HG03135 (cell line): ENCODE results near the gene KATNAL2.

ENCODE experiments used
- ATAC-seq: cut with Tn5 transposase; IDR thresholded peaks from one replicate; pipeline ENCODE4 v1.9.1; 2021; ENCODE audit warnings: mild to moderate bottlenecking, moderate library complexity; ENCODE audit not compliant: unreplicated experiment

The KATNAL2 gene, protein sequence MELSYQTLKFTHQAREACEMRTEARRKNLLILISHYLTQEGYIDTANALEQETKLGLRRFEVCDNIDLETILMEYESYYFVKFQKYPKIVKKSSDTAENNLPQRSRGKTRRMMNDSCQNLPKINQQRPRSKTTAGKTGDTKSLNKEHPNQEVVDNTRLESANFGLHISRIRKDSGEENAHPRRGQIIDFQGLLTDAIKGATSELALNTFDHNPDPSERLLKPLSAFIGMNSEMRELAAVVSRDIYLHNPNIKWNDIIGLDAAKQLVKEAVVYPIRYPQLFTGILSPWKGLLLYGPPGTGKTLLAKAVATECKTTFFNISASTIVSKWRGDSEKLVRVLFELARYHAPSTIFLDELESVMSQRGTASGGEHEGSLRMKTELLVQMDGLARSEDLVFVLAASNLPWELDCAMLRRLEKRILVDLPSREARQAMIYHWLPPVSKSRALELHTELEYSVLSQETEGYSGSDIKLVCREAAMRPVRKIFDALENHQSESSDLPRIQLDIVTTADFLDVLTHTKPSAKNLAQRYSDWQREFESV

DNA sequence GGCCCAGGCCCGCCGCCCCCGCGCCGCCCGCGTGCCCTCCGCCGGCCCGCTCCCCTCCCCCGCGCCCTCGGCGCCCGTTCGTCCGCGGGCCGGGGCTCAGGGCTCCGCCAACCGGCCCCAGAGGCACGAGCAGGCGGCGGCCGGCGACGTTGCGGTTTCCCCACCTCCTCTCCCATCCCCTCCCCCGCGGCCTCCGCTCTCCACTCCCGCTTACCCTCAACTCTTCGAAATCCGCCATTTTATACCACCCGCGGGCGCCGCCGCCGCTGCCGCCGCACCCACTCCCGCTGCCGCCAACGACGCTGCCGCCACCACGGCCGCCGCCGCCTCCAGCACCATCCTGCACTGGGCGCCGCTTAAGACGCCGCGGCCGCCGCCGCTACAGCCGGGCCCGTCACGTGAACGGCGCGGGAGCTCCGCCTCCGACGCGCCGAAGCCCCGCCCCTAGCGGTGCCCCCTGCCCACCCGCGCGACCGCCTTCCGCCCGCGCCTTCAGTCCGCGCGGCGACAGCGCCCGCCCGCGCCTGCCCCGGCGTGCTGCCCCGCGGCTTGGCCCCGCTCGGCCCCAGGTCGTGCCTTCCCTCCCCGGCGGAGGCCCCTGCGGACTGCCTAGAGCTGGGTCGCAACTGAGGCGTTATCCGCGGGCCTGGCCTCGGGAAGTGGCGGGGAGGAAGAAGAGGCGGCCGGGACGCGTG is at the start of gene KATNAL2, which contains the start of gene PIAS2:
Gene KATNAL2, plus strand, starts transcription at position 495 of the 695 bp plus-strand sequence. CDS start 29,271 bp downstream, outside the sequence.
Gene PIAS2, minus strand, starts transcription at position 400 of the 695 bp plus-strand sequence. Its CDS starts 162 bp downstream, at position 238.
- peak; percentile 81 for ATAC-seq

DNA sequence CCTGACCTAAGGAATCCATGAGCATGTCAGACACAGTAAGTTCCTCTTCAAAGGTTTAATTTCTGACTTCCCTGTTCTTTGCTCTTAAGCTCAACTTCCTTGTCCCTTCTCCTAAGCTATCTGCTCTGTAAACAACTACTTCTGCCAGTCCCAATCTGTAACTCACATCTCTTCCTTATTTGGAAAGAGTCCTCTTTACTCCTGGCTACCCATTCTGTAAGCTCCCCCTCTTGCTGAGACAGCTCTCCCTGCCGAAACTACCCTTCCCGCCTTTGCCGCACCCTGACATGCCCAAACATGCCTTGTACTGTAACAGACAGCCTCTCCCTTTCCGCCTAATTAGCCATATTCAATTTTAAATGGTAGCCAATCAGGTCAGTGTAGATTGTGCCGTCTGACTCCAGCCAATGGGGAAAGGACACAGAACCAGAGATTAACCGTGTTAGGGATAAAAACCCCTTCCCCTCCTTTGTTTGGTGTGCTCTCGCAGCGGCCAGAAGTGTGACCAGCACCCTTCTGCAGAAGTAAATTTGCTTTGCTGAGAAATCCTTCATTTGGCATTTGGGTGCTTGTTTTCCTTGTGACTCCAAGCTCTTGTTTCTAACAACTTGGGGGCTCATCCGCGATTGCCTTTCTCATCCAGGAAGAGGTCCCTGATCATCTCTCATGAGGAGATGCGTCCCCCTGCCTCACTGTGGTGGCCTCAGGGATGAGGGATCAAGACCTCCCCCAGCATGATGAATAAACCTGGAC is 49.1 kb upstream of the KATNAL2 start:
- no peak for ATAC-seq

DNA sequence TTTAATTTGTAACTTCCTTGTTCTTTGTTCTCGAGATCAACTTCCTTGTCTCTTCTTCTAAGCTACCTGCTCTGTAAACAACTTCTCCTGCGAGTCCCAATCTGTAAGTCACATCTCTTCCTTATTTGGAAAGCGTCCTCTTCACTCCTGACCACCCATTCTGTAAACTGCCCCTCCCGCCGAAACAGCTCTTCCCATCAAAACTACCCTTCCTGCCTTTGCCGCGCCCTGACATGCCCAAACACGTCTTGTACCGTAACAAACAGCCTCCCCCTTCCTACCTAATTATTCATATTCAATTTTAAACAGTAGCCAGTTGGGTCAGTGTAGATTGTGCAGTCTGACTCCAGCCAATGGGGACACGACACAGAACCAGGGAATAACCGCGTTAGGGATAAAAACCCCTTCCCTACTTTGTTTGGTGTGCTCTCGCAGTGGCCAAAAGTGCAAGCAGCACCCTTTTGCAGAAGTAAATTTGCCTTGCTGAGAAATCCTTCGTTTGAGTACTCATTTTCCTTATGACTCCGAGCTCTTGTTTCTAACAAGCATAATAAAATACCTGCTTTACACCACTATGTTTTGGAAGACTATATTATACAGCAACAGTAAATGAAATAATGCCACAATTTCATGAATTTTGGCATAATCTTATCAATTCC is 39.9 kb upstream of the KATNAL2 start:
- ATAC-seq, result no peak

DNA sequence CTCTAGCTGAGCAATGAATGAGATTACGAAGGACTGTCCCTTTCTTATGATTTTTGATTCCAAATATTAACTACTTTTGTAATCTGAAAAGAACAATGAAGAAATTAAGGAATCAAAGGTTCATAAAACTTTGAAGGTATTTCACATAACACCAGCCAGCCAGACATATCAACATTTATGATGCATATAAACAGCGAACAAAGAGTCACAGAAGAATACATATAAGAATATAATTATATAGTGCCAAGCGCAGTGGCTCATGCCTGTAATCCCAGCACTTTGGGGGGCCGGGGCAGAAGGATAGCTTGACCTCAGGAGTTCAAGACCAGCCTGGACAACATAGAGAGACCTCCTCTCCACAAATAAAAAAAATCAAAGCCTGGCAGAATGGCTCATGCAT is 34.2 kb upstream of the KATNAL2 start:
- ATAC-seq, result no peak

DNA sequence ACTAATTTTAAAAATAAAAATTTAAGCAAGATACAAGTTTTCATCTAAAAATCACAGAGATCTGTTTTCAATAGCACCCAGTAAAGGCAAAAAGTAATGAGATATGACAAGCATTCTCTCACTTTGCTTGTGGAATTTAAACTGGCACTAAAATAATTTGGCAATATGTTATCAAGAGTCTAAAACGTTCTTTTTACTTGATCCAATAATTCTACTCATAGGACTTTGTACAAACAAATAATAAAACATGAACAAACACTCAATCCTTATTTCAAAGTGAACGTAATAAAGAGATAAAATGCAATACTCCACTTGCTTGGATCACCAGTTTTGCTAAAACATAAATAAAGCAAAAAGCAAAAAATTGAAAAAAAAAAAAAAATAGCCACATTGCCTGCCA is 30.5 kb upstream of the KATNAL2 start:
- ATAC-seq, result no peak

DNA sequence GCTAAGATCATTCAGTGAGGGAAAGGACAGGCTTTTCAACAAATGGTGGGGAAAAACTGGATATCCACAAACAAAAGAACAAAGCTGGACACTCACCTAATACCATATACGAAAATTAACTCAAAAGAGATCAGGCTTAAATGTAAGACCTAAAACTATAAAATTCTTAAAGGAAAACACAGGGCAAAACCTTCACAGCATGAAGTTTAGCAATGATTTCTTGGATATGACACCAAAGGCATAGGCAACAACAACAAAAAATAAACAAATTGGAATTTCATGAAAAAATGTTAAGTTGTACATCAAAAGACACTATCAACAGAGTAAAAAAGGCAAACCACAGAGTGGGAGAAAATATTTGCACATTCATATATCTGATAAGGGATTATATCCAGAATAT is 28.4 kb upstream of the KATNAL2 start:
- ATAC-seq, result no peak

DNA sequence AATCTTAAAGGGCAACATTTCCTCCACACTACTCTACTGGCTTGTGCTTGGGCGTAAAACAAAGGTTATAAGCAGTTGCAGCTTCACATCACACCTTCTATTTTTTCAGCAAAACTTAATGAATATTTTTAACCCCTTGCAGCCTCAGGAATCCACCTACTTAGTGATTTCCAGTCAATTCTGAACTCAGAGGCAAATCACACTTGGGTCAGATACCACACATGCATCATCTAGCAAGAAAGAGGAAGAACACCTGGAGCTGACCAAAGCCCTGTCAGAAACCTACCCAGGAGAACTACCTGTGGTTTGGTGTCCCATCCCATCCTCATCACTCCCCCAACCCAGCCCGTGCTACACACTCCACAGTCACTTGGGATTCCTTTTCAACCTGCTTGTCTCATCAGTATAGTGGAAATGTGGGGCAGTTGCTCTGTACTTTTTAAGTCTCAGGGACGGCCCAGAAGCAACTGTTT is 25.6 kb upstream of the KATNAL2 start:
- ATAC-seq, result peak; percentile 84

DNA sequence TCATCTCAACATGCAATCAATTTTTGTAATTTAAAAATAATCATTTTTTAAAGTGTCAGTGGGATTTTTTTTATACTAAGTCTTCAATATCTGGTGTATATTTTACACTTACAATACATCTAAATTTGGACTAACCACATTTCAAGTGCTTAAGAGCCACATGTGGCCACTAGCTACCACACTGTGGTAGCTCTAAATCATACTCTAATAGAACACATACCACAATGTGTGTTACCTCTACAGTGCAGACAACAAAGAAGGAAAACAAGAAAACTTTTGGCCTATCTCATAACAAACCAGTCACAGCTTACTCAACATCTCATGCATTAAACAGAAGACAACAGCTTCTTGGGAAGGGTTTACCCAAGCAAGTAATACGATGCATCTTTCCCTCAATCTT is 24.6 kb upstream of the KATNAL2 start:
- no peak for ATAC-seq

DNA sequence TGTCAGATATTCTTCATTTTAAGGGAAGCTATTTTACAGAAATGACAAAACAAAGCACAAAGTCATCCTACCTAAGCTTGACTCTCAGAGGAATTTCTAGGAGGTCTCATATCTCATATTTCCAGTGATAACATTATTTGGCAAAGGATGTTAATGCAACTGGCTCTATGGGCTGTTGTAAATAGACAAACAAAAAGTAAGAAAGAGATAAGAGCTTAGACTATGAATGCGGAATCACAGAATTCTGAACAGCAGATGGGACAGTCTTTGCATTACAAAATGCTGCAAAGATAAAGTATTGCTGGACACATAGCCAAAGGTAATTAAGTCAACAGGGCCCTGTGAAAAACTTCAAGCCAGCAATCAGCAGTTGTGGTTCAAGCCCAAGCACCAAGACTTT is 24.0 kb upstream of the KATNAL2 start:
- no peak for ATAC-seq

DNA sequence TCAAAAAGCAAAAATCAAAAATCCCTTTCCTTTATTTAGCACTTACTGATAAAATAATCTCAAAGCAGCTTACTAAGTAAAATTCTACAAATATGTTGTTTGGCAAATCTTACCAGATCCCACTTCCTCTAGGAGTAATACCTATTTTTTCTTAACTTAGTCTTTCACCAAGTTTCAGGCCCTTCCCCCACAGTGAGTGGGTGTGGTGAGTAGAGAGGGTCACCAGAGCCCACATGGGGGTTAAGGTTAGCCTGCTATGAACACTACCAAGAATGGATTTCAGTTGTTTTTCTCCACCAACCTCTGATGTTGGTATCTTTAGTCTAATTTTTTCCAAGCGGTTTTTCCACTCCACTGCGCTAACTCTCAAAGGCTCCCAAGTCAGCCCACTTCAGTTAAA is 23.3 kb upstream of the KATNAL2 start:
- no peak for ATAC-seq

DNA sequence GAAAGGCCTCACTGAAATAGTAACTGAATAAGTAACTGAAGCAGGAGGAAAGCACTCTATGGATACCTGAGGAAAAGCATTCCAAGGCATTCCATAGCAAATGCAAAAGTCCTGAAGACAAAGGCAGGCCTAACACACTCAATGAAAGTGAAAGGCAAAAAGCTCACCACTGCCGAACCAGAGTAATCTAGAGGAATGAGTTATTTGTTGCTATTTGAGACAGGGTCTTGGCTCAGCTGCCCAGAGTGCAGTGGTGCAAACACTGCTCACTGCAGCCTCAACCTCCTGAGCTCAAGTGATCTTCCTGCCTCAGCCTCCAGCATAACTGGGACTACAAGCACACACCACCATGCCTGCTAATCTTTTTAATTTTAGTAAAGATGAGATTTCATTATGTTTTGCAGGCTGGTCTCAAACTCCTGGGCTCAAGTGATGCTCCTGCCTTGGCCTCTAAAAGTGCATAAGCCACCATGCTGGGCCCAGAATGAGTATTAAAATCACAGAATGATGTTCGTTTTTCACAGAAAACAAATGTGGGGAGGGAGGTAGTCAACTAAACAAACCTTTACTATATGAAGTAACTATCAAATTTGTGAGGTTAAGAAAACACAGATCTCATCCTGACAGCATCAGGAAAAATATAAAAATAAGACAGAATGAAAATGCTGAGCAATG is 18.0 kb upstream of the KATNAL2 start:
- peak; percentile 77 for ATAC-seq

DNA sequence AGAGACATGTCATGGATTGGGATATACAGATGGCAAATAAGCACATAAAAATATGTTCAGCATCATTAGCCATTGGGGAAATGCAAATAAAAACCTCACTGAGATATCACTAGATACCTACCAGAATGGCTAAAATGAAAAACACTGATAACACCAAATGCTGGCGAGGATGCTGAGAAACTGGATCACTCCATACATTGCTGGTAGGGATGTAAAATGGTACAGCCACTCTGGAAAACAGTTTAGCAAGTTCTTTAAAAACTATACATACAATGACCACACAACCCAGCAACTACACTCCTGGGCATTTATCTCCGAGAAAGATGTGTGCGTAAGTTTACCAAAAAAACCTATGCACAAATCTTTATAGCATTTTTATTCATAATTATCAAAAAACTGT is 14.0 kb upstream of the KATNAL2 start:
- ATAC-seq, result no peak

DNA sequence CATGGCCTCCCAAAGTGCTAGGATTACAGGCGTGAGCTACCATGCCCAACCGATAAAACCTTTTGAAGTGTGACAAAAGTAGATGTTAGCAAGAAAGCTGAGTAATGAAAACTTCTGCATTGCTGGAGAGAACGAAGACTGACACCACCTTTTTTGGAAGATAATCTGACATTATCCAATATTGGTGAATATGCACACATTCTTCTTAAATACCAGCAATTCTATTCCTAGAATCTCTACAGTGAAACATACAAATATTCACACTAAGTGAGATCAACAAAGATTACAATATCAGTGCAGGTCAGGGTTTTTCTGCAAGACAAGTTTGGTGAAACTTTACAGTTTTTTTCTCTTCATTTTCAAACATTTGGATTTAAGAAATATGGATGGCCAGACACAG is 7.9 kb upstream of the KATNAL2 start:
- ATAC-seq, result no peak

DNA sequence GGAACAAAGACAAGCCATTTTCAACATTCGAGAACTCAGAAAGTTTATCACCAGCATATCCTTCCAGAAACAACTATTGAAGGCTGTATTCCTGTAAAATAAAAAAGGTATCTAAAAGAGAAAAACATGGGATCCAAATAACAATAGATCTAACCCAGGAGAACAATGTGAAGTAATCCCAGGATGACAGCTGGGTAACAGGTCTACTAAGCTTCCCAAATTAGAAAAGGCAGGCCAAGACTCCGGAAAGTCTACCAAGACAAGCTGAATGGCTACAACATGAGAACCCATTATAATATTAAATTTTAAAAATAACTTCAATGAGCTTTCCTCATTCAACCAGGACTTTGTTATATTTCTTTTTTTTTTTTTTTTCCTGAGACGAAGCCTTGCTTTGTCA is 6.5 kb upstream of the KATNAL2 start:
- no peak for ATAC-seq

DNA sequence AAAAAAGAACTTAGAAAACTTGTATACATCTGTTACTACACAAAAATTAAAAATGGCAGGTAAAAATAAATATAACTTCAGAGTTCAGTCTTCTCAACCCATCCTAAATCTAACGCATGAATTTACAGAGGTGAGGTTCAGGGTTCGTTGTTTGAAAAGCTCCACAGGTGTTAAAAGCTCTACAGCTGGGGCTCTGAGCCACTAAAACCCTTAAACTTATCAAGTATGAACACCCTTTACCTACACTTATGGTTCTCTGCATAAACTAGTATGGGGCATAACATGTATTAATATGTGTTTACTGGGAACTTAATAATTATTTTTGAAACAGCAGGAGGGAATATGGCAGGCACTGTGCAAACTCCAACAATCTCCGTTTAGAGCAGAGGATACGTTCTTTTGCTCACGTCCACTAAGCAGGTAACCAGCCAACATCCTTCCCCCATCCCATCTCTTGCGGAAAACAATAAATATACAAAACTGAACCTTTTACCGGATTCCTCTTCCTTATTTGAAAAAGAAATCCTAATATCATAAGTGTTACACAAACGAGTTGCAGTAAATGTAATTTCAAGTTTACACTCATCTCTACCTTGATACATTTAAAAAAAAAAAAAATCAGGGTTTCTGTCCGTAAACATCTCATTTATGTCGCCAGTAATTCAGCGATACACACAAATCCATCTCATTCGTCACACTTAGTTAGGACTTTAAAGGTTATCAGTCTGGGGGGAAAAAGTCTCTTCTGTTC is 1.4 kb upstream of the KATNAL2 start:
- ATAC-seq, result no peak

DNA sequence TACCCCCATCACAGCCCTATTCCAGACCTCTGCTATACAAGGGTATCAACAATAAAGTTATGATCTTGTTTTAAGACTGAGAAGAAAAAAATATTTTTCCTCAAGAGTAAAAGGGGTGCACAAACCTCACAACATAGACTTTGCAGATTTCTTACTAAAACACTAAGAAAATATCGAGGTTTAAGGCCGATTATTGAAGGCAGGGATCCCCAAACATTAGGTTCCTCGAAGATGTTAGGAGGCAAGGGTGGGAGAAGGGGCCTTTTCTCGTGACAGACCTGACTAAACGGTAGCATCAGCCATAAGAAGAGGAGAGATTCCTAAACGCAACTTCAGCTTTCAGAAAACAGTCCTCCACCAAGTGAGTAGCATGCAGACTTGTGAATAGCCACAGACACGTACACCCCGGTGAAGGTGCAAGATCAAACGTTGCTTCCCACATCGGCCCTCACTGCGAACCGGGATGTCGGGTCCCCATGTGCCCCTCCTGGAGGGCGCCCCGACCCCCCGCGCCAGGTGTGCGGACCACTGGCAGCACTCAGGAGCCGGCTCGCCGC is 773 bp upstream of the KATNAL2 start:
- peak; percentile 34 for ATAC-seq

DNA sequence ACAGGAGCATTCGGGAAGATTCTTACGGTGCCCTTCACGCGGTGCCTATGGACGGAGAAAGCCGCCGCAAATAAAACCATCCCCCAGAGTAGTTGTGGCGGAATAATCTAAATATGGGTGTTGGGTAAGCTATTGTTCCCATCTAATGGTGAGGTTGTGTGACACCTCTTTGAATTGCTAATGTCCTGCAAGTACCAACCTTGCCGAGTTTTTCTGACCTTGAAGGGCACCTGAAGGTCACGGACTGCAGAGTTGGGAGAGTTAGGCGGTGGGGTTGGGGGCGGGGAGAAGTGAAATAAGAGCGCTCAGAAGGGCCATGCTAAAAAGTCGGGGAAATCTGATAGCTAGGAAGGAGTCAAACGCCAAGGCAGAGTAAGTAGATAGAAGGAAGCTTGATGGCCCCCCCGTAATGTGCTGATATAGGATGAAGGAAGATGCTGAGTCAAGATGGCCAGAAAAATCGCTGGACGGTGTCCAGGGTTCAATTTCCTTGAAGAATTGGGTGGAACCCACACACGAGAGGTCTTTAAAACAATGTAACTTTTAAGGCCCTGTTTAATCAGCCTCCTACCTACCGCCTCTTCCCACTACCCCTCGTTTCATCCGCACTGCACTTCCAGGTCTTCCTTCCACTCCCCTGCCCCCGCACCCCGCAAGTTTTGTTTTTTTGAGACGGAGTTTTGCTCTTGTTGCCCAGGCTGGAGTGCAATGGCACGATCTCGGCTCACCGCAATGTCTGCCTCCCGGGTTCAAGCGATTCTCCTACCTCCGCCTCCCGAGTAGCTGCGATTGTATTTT is 600 bp downstream of the KATNAL2 start:
- peak; percentile 19 for ATAC-seq

DNA sequence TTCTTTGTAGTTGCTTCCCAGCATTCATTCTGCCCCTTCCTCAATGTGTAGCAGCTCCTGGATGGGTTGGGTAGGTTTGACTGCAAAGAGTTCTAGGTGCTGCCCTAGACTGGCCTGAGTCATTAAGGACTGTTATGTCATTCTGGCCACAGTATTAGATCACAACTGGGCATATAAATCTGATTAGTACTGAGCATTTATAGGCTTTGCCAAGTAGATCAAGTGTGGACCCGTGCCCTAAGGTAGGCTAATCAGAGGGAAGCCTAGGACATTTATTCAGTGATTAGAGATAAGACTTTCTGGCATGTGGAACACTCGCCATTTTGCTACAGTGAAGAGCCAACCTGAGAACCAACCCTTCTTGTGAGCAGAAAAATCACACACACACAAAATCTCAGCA is 2.7 kb downstream of the KATNAL2 start:
- ATAC-seq, result no peak
